ENCODE results near the gene NTNG2.

The NTNG2 gene

DNA sequence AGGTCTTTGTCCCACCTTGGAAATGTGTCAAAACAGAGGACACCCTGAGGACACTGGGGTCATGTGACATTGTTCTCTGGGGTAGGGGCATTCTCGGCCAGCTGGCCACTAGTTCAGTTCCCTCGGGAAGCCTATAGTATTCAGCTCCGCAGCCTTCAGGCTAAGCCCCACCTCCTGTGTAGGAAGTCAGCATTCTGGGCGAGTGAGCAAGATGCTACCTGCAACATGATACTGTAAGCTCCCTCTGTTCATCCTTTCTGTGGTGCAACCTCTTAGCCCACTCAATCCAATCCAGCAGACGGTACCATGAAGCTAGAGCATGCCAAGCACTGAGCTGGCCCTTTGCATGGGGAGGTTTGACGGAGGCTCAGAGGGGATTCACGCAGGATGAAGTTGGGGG lies 5.3 kb downstream of the NTNG2 start:
- TF ChIP-seq JUND (IDR thresholded peaks at IDR 0.05; ENCODE audit: low read depth), result no peak
- in situ Hi-C loops (cut with HindIII; ENCODE audit: low pct_unique_long_range_greater_than_20kb, low sequenced_read_pairs), result no loop called here

DNA sequence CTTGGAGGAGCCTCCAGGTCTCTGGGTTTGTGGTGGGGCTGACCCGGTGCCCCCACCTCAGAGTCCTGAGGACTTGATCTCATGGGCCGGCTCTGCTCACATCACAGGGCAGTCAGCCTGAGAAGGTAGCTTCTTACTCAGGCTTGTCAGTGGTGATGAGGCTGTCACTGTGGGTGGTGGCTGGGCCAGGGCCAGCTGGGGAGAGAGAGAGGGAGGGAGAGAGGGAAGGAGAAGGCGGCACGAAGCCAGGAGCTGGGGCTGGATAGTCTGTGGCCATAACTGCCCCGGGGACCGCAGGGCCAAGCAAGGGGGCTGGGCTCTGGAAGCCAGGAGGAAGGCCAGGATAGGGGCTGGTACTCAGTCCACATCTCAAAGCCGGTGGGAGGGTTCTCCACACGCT lies 6.5 kb downstream of the NTNG2 start:
- in situ Hi-C loops (cut with HindIII; ENCODE audit: low pct_unique_long_range_greater_than_20kb, low sequenced_read_pairs), result no loop called here
- no peak for DNase-seq (ENCODE audit: low read depth in 1 of 2, low spot score in 1 of 2)
- no peak for TF ChIP-seq JUND (IDR thresholded peaks at IDR 0.05; ENCODE audit: low read depth)

More for the DNA sequence above, 5.3 kb downstream of the NTNG2 start:
- no peak for DNase-seq (ENCODE audit: low read depth in 1 of 2, low spot score in 1 of 2)

DNA sequence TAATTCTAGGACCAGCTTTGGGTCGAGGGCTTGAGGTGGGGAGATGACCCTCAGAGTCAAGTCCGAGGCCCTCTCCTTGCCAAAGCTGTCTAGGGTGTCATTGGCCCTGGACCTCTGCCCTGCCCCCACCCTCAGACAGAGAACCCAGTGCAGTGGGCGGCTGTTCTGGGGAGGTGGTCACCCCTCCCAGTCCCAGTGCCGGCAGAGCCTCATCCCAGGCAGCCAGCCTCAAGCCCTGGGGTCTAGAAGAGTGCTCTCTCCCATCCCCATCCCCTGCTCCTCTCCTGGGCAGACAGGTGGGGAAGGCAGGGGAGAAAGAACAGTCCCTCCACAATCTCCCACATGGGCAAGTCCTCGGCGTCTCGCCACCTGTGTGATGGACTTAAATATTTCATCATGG lies 7.0 kb downstream of the NTNG2 start:
- DNase-seq (ENCODE audit: low read depth in 1 of 2, low spot score in 1 of 2), result no peak
- no peak for TF ChIP-seq JUND (IDR thresholded peaks at IDR 0.05; ENCODE audit: low read depth)
- in situ Hi-C loops (cut with HindIII; ENCODE audit: low pct_unique_long_range_greater_than_20kb, low sequenced_read_pairs), result no loop called here

DNA sequence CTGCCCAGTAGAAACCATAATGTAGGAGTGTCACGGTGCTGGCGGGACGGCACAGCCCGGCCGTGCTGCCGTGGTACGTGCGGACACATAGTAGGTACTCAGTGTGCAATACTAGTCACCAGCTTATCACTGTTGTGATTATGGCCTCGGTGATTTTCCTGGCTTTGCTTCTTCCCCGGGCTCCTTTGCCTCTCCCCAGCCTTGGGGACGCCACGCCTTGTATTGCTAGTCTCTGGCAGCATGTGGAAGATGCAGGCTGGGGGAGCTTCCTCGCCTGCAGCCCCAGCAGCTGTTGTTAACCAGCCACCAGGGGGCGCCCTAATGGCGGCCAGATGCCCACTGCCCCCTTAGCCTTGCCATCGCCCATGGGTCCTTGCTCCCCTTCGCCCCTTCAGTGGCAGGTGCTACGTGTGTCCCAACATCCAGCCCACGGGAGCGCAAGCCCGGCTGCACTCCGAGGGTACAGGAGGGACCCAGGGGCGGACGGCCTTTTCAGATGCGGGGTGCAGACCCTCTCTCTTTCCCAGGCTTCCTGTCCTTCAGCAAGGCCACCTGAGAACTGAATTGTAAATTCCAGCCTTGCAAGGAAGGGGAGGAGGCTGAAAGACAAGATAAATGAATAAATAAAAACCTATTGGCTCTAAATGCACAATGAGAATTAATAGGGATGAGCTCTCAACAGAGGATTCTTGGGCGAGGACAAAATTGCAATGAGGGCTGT lies 8.0 kb downstream of the NTNG2 start:
- TF ChIP-seq JUND (IDR thresholded peaks at IDR 0.05; ENCODE audit: low read depth), result no peak
- in situ Hi-C loops (cut with HindIII; ENCODE audit: low pct_unique_long_range_greater_than_20kb, low sequenced_read_pairs), result no loop called here
- peak; percentile 56 to 70 for DNase-seq (ENCODE audit: low read depth in 1 of 2, low spot score in 1 of 2)

DNA sequence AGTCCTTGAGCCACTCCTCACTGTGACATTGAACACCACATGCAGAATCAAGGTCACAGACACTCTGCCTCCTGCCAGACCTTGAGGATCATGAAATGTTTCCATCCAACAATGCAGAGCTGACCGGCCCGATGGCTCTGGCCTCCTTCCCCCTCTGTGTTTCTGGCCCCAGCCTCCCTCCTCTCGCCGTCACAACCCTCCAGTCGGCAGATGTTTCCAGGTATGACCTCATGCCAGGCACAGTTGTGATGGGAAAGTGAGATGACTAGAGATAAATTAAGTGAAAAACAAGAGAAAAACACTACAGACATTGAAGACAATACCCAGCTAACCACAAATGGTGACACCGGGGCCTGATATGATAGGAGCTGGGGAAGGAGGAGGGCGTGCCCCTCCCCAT lies 9.8 kb downstream of the NTNG2 start:
- no peak for DNase-seq (ENCODE audit: low read depth in 1 of 2, low spot score in 1 of 2)
- in situ Hi-C loops (cut with HindIII; ENCODE audit: low pct_unique_long_range_greater_than_20kb, low sequenced_read_pairs), result no loop called here
- no peak for TF ChIP-seq JUND (IDR thresholded peaks at IDR 0.05; ENCODE audit: low read depth)

DNA sequence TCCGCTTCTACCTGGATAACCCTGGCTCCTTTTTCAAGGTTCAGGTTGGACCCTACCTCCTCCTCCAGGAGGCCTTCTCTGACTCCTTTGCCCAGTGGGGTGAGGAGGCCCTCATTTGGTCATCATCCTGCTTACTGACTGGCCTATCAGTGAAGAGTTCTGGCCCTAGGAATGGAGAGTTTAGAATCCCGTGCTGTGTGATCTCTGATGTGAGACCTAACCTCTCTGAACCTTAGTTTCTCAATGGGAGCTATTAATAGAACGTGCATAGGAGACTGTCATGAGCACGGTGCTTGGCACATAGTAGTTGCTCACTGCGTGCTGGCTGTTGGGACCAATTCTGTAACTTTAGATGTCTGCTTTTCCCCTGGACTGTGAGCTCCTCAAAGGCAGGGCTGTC lies 10.3 kb downstream of the NTNG2 start:
- in situ Hi-C loops (cut with HindIII; ENCODE audit: low pct_unique_long_range_greater_than_20kb, low sequenced_read_pairs), result no loop called here
- no peak for TF ChIP-seq JUND (IDR thresholded peaks at IDR 0.05; ENCODE audit: low read depth)
- no peak for DNase-seq (ENCODE audit: low read depth in 1 of 2, low spot score in 1 of 2)

DNA sequence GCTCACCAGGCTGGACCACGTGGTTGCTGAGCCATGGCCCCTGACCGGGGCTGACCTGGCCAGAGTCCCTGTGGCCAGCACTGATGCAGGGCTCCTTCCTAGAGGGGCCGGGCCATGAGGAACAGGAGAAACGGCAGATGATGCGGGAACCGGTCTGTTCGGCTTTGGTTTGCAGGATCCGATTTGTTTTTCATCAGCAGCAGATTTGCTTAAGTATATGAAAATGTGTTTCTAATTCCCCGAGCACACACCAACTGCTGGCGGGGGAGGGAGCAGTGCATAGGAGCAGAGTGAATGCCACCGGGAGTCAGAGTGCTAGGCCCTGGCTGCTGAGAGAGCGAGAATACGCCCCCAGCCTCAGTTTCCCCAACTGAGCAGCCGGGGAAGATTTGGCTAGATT lies 13.6 kb downstream of the NTNG2 start:
- DNase-seq (ENCODE audit: low read depth in 1 of 2, low spot score in 1 of 2), result no peak
- in situ Hi-C loops (cut with HindIII; ENCODE audit: low pct_unique_long_range_greater_than_20kb, low sequenced_read_pairs), result no loop called here
- TF ChIP-seq JUND (IDR thresholded peaks at IDR 0.05; ENCODE audit: low read depth), result no peak

DNA sequence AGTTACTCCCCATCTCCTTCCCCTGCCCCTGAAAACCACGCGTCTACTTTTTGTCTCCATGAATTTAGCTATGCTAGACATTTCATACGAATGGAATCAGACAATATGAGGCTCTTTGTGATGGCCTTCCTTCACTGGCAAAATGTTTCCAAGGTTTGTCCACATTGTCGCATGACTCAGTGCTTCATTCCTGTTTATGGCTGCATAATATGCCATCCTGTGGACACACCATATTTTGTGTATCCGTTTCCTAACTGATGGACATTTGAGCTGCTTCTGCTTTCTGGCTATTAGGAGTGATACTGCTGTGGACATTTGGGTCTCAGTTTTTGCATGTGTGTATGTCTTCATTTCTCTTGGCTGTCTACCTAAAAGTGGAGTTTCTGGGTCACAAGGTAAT lies 14.5 kb downstream of the NTNG2 start:
- in situ Hi-C loops (cut with HindIII; ENCODE audit: low pct_unique_long_range_greater_than_20kb, low sequenced_read_pairs), result no loop called here
- DNase-seq (ENCODE audit: low read depth in 1 of 2, low spot score in 1 of 2), result no peak
- no peak for TF ChIP-seq JUND (IDR thresholded peaks at IDR 0.05; ENCODE audit: low read depth)

DNA sequence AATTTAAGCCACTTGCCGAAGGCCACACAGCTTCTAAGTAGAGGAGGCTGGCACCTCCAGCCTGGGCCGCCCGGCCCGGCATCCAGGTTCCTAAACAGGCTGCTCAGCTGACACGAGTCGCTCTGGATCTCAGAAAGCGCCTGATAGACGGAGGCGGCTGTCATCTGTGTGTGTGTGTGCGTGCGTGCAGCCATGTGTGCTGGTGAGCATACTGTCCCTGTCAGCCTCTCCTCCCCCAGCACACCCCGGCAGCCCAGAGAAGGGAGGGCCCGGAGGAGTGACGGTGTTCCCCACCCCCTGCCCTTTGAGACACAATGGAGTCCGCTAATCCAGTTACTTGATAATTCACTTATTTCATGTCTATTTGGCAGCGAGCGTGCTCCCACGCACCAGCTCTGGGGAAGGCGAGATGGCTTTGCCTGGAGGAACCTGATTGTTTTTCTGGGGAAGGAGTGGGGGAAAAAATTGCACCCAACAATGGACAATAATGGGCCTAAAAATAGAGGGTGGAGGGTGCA lies 20.0 kb downstream of the NTNG2 start:
- in situ Hi-C loops (cut with HindIII; ENCODE audit: low pct_unique_long_range_greater_than_20kb, low sequenced_read_pairs), result no loop called here
- no peak for TF ChIP-seq JUND (IDR thresholded peaks at IDR 0.05; ENCODE audit: low read depth)
- DNase-seq (ENCODE audit: low read depth in 1 of 2, low spot score in 1 of 2), result no peak

DNA sequence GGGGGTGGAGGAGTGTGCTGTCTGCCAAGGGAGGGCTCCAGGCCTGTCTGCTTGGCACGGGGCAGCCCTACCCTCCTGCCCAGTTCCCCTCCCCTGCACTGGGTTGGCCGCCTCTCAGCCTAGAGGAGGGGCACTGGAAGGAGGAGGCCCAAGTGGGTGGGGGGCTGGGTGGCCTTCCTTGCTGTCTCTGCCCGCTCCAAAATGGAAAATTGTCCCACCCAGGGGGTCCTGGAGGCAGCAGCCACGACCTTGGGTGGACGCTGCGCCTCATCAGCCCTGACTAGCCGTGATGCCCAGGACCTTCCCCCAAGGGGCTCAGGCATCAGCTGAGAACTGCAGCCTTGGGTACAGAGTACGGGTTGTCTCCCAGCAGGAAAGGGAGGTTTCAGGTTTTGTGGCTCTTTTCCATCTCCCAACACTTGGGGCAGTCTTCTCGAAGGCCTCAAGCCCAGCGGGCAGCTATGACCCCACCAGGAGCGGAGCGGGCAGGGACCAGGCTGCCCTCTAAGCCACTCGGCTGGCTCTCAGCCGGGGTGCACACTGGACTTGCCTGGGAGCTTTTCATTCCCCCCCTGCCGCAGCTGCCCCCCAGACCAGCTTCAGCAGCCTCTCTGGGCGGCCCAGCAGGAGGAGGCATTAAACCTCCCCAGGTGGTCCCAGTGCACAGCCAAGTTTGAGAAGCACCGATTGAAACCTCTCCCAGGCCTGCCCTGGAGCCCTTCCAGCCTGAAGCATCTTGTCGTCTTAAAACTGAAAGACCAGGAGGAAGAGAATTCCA lies 20.6 kb downstream of the NTNG2 start:
- peak in 1 of 2 experiments; percentile 48 for DNase-seq (ENCODE audit: low read depth in 1 of 2, low spot score in 1 of 2)
- in situ Hi-C loops (cut with HindIII; ENCODE audit: low pct_unique_long_range_greater_than_20kb, low sequenced_read_pairs), result no loop called here
- no peak for TF ChIP-seq JUND (IDR thresholded peaks at IDR 0.05; ENCODE audit: low read depth)

DNA sequence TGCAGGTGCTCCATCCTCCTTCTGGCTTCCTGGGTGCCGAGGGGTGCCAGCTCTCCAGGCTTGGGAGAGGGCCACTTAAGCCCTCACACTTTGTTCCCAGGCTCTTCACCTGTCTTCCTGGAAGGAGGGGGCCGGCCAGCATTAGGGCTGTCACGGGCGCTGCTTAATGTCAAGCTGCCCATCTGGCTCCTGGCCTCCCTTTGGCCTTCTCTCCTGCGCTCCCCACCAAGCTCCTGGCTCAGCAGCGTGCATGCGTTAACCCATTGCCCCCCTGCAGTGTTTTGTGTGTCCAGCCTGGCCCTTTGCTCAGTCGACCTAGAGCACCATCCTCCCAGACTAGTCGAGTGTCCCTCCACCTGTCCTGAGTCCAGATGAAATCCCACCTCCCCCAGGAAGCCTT lies 21.3 kb downstream of the NTNG2 start:
- DNase-seq (ENCODE audit: low read depth in 1 of 2, low spot score in 1 of 2), result no peak

DNA sequence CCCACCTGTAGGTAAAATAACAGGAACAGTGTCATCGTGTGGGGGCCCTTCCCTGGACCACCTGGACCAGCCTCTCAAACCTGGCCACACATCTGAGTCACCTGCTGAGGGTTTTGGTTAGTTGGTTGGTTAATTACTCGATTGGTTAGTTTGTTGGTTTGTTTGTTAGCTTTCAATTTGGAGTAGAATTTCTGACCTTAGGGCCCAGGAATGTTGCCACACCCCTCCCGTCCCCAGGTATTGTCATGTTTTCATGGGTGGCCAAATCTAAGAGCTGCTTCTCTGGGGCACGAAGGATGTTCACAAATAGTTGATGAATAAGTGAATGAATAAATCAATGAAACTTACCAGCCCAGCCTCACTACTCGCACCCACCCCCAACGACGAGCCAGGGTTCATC lies 21.9 kb downstream of the NTNG2 start:
- DNase-seq (ENCODE audit: low read depth in 1 of 2, low spot score in 1 of 2), result no peak
- TF ChIP-seq JUND (IDR thresholded peaks at IDR 0.05; ENCODE audit: low read depth), result no peak
- in situ Hi-C loops (cut with HindIII; ENCODE audit: low pct_unique_long_range_greater_than_20kb, low sequenced_read_pairs), result no loop called here

More for the DNA sequence above, 21.3 kb downstream of the NTNG2 start:
- in situ Hi-C loops (cut with HindIII; ENCODE audit: low pct_unique_long_range_greater_than_20kb, low sequenced_read_pairs), result no loop called here
- TF ChIP-seq JUND (IDR thresholded peaks at IDR 0.05; ENCODE audit: low read depth), result no peak

DNA sequence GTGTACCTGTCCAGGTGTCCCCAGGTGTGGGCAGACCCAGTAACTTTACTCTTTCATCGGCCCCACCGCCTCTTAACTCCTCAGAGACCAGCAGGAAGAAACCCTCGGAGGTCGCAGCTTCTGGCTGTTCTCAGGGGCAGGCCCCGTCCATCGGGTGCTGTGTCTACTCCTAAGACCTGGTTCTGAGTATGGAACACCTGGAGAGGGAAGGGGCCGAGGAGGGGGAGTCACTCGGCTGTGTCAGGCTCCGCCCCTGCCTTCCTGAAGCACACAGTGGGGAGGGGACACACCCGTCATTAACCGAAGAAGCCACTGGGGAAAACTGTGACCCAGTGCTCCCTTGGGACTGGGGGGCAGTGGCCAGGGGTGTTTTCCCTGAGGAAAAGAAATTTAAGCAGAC lies 22.3 kb downstream of the NTNG2 start:
- in situ Hi-C loops (cut with HindIII; ENCODE audit: low pct_unique_long_range_greater_than_20kb, low sequenced_read_pairs), result no loop called here
- TF ChIP-seq JUND (IDR thresholded peaks at IDR 0.05; ENCODE audit: low read depth), result no peak
- no peak for DNase-seq (ENCODE audit: low read depth in 1 of 2, low spot score in 1 of 2)
